Lower leg skin (tissue), 4 donors: Measurements from ENCODE around the gene INPP5B. TPM values are rescaled to one million over a fixed set of nuclear protein-coding genes. Genes with fewer than 3 reads are reported as not detected.

Experiments
- DNase-seq, 2 donors: peaks; one replicate each; pipeline ENCODE4 v3.0.0-alpha.2; 2019; ENCODE audit warnings: low spot score in 2 of 2
- H3K4me3 ChIP-seq: fragments of 200-600 bp; sonication (generic); 2 replicates; pipeline ENCODE4 v1.5.1; 2017; ENCODE audit warnings: mild to moderate bottlenecking, low read depth; ENCODE audit not compliant: poor library complexity, severe bottlenecking
- POLR2A ChIP-seq, 2 donors: fragments of 450-650 bp; IDR thresholded peaks; one replicate each; pipeline ENCODE4 v1.6.1; 2016 to 2017; ENCODE audit warnings: antibody characterized with exemption in 2 of 2, mild to moderate bottlenecking in 1 of 2, moderate library complexity in 1 of 2
- WGBS, 2 donors: methylation state at CpG; one replicate each; pipeline ENCODE4 v1.1.5; 2018; 5-methylcytosine and 5-hydroxymethylcytosine counted together
- intact Hi-C: fragments of 100-400 bp; cut with DNase I; formaldehyde crosslinking; loops from one replicate; pipeline ENCODE4 v1.15.0; 2023; ENCODE audit warnings: low total_unique reads
- total RNA-seq, 4 donors: library from RNA; depleted of rRNA; stranded (reverse); fragments of >200 nt; gene quantifications; one replicate each; pipeline ENCODE4 v1.1.0, GENCODE V29; 2016
- TF ChIP-seq, protein P1 (sequence below), 3 donors: fragments of 450-650 bp; IDR thresholded peaks; one replicate each; pipeline ENCODE4 v1.5.1; 2016; ENCODE audit warnings: antibody characterized with exemption in 3 of 3, mild to moderate bottlenecking in 3 of 3, moderate library complexity in 2 of 3

Gene INPP5B
- total RNA-seq, 4 donors from 2014 or later, result 12.9 to 23.3 (median 18.7) TPM

DNA sequence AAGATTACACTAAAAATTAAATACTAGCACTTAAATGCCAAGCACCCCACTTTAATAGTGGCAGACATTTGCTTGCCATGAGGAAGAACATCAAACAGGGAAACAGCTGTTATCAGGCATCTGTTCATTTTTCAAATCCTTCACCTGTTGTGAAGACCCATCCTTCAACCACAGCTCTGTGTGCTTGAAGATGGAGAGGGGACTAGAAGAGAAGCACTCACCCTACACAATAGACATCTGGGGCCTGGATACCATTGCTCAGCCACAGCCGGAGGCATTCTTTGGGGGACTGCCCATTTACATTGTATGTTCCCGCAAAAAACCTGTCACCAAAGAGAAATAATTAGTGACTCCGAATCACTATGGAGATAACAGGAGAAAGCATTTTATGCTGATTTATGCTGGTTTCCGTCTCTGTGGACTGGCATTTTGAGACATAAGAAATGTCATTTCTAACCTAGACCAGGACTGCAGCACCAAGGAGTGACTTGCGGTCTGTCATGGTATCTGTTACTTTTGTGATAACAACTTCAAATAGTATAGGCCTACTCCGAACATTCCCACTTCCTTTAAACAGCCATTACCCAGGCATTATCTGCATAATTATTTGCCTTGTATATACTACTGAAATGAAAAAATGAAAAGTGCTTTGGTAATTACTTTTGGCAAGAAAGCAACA, 58.7 kb downstream of the INPP5B start:
- H3K4me3 ChIP-seq, result no peak overlapping the region
- no peak for DNase-seq
- WGBS, 2 donors, result 94% methylated on average over 6 of the region's 6 CpGs
- intact Hi-C loops, result no loop called here
- TF ChIP-seq, protein P1, sequence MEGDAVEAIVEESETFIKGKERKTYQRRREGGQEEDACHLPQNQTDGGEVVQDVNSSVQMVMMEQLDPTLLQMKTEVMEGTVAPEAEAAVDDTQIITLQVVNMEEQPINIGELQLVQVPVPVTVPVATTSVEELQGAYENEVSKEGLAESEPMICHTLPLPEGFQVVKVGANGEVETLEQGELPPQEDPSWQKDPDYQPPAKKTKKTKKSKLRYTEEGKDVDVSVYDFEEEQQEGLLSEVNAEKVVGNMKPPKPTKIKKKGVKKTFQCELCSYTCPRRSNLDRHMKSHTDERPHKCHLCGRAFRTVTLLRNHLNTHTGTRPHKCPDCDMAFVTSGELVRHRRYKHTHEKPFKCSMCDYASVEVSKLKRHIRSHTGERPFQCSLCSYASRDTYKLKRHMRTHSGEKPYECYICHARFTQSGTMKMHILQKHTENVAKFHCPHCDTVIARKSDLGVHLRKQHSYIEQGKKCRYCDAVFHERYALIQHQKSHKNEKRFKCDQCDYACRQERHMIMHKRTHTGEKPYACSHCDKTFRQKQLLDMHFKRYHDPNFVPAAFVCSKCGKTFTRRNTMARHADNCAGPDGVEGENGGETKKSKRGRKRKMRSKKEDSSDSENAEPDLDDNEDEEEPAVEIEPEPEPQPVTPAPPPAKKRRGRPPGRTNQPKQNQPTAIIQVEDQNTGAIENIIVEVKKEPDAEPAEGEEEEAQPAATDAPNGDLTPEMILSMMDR (IDR thresholded peaks at IDR 0.05), result no peak
- no peak for TF ChIP-seq POLR2A (IDR thresholded peaks at IDR 0.05)

DNA sequence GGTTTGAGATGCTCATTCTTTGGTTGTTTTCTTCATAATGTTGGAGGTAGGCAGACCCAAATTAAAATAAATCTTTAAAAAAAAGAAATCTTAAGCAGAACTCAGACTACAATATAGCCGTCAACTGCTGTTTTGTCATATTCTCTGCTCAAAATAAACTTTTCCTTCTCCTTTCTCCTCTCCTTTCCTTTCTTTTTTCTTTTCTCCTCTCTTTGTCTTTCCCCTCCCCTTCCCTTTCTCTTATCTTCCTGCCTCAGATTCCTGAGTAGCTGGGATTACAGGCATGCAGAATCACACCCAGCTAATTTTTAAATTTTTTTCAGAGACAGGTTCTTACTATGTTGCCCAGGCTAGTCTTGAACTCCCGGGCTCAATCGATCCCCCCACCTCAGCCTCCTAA, 62.7 kb downstream of the INPP5B start:
- TF ChIP-seq, protein P1 (IDR thresholded peaks at IDR 0.05), result no peak
- no peak for TF ChIP-seq POLR2A (IDR thresholded peaks at IDR 0.05)
- H3K4me3 ChIP-seq, result no peak overlapping the region
- 92 to 93% methylated on average over 3 of the region's 3 CpGs for WGBS, 2 donors
- intact Hi-C loops, result no loop called here
- no peak for DNase-seq

DNA sequence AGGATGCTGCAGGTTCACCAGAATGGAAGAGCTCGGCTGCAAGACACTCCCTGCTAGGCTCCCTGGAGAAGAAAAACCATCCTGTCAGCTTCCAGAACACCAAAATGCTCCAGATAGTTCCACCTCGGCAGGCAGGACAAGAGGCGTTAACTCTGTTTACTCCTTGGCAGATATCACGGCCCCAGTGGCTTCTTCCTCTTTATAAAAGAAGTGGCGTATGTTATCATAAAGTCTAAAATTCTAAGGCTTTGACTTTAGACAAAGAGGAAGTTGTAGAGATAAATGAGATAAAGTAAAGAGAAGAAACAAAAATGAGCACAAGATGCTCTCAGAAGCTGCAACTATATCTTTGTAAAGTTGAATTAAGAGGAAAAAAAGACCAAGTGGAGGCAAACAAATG, 63.2 kb downstream of the INPP5B start:
- 80 to 85% methylated on average over 5 of the region's 5 CpGs for WGBS, 2 donors
- no peak for TF ChIP-seq POLR2A (IDR thresholded peaks at IDR 0.05)
- TF ChIP-seq, protein P1 (IDR thresholded peaks at IDR 0.05), result no peak
- H3K4me3 ChIP-seq, result no peak overlapping the region
- no peak for DNase-seq
- intact Hi-C loops, result no loop called here

DNA sequence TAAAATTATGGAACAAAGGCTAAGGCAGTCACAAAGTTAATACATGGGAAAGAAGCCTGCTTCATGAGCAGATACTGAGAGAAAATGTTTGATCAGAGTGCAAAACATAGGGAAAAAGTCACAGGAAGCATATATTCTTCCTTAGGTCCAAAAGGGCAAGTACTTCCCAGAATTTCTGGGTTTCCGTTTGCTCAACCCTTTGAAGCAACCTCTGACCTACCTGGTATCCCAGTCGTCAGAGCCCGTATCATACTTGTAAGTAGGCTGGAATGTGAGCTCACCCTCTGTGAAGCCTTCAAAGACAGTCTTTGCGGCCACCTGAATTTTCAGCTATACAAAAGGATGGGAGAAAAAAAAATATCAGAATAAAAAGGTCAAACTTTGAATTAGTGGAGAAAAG, 67.0 kb downstream of the INPP5B start:
- no peak overlapping the region for H3K4me3 ChIP-seq
- WGBS, 2 donors, result 92 to 94% methylated on average over 4 of the region's 4 CpGs
- TF ChIP-seq POLR2A (IDR thresholded peaks at IDR 0.05), result no peak
- TF ChIP-seq, protein P1 (IDR thresholded peaks at IDR 0.05), result no peak
- peak in 1 of 2 donors; percentile 3 for DNase-seq
- intact Hi-C loops, result no loop called here

- 89 to 93% methylated on average over 6 of the region's 6 CpGs for WGBS, 2 donors
- intact Hi-C loops, result no loop called here
- TF ChIP-seq, protein P1 (IDR thresholded peaks at IDR 0.05), result no peak
- TF ChIP-seq POLR2A (IDR thresholded peaks at IDR 0.05), result no peak
- no peak overlapping the region for H3K4me3 ChIP-seq
- no peak for DNase-seq
Measured at GRCh38 chr1:37878071-37878470, 68.8 kb downstream of the INPP5B start.

- WGBS, 2 donors, result 90 to 97% methylated on average over 1 of the region's 1 CpG
- no peak for DNase-seq
- intact Hi-C loops, result no loop called here
Measured at GRCh38 chr1:37875833-37876232, 71.0 kb downstream of the INPP5B start.

More at GRCh38 chr1:37875833-37876232, 71.0 kb downstream of the INPP5B start:
- no peak overlapping the region for H3K4me3 ChIP-seq
- TF ChIP-seq, protein P1 (IDR thresholded peaks at IDR 0.05), result no peak
- no peak for TF ChIP-seq POLR2A (IDR thresholded peaks at IDR 0.05)
